ENCODE data around the gene TCAIM.

GRCh38 chr3:44392489-44392888 lies 53.9 kb downstream of the TCAIM start:
- TF ChIP-seq CTCF (IDR thresholded peaks at IDR 0.05) (no peak), REST (IDR thresholded peaks at IDR 0.05; ENCODE audit: low read depth, low read length) (no peak), ZBTB33 (IDR thresholded peaks at IDR 0.05; ENCODE audit: borderline replicate concordance, low read depth) (no peak), PBX3 (IDR thresholded peaks at IDR 0.05) (no peak), USF2 (IDR thresholded peaks at IDR 0.05; ENCODE audit: borderline replicate concordance, low read depth, low read length) (no peak), POLR2AphosphoS5 (IDR thresholded peaks at IDR 0.05; ENCODE audit: low read depth, low read length) (no peak), SIN3A (IDR thresholded peaks at IDR 0.05; ENCODE audit: borderline replicate concordance, low read depth, low read length) (no peak), JUND (IDR thresholded peaks at IDR 0.05) (no peak), EP300 (IDR thresholded peaks at IDR 0.05; ENCODE audit: borderline replicate concordance in 1 of 2, low read depth in 1 of 2, low read length in 1 of 2) (no peak)

All from SK-N-SH (cell line).